GM19035 (cell line): ENCODE results near the gene PDIA5.
A peak's percentile ranks its signal among the peaks of the same experiment; 100 is the strongest.

Source experiments
- ATAC-seq: cut with Tn5 transposase; IDR thresholded peaks from one replicate; pipeline ENCODE4 v1.9.1; 2021; ENCODE audit not compliant: unreplicated experiment

Gene PDIA5

DNA sequence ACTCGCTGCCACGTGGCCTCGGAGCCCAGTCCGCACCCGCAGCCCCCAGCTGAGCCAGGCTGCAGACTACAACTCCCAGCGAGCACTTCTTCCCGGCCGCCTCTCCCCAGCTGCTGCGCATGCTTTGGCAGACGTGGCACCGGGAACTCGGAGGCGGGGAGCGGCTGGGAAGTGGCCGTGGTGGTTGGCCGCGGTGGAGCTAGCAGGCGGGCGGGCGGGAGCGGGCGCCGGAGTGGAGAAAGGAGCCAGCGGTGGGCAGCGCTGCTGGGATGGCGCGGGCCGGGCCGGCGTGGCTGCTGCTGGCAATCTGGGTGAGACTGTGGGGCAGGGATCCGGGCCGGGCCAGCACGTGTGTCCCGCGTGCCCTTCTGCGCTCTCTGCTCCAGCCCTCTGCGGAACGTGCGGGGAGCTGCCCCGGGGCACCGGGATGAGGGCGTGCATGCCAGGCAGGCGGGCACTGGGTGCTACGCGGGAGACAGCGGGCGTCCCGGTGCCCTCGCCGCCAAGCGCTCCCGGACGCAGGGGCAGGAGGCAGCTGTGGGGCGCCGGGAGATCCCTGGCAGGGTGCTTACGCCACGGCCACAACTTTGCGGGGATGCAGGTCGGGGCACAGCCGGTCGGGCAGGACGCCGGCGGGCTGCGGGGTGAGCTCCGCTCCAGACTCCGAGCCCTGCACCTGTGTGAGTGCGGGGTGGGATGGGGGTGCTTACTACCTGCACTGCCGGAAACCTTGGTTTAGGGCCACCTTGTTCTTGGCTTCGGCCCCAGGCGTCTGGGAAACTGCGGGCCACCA is at the start of gene PDIA5:
PDIA5 (plus strand) TSS at position 130 of the 793 bp plus-strand sequence; CDS start at position 270, 140 bp downstream.
- peak; percentile 89 for ATAC-seq

DNA sequence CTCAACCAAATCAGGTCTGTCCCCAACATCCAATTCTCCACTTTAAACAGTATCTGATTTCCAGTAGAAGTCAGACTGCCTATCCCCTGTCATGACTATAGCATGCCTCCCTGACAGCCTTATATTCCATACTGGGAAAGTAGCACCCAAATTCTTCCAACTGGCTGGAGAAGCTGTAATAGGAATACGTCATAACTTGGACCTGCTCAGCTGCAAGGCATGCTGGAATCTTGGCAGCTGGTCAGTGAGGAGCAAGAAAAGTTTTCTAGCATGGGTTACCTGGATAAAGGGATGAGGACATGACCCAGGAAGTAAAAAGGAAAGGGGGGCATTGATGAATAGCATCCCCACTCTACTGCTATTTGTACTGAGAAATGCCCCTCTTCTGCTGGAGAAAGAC is 48.1 kb upstream of the PDIA5 start:
- no peak for ATAC-seq

DNA sequence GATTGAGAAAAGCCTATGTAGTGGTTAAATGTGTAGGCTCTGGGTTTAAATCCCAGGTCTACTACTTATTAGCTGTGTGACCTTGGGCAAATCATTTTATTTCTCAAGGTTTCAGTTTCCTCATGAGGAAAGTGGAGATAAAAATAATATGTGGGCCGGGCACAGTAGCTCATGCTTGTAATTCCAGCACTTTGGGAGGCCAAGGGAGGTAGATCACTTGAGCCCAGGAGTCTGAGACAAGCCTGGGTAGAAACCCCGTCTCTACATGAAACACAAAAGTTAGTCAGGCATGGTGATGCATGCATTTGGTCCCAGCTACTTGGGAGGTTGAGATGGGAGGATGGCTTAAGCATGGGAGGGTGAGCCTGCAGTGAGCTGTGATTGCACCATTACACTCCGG is 47.7 kb upstream of the PDIA5 start:
- ATAC-seq, result no peak

GRCh38 chr3:123019591-123019990 is 47.2 kb upstream of the PDIA5 start:
- no peak for ATAC-seq

DNA sequence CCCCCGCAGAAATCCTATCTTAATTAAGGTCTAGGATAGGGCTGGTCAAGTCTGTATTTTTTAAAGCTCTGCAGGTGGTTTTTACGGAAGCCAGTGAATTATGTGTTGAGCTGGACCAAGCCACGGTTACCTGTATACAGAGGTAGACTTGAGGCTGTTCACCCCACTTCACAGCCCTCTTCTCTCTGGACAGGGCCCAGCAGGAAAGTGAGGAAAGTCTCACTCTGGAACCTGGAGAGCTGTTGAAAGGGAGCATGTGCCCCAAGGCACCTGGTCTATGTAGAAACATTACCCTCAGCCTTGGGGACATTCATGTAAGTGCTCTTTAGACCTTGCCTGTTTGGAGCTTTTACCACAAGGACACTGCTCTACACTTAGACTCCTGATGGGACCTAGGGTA is 46.1 kb upstream of the PDIA5 start:
- no peak for ATAC-seq

DNA sequence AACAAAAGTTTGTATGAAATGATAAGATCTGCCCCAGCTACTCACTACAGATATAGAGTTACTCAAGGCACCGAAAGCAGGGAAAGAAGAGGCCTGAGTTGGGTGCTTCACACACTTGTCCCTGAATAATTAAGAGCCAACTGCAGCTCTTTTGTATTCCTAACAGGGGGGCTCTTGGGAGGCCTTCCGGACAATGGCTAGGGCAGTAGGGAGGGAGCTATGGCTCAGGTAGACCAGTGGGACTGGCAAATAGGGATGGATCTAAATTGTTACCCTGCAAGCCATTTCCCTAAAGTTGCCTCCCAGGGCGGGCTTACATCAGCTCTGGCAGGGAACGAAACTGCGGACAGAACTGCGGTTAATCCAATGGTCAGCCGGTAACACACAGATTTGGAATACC is 45.4 kb upstream of the PDIA5 start:
- ATAC-seq, result no peak

GRCh38 chr3:123021996-123022510 is 44.8 kb upstream of the PDIA5 start:
- no peak for ATAC-seq

- no peak for ATAC-seq
These were observed 42.8 kb upstream of the PDIA5 start for GRCh38 chr3:123024056-123024455.

DNA sequence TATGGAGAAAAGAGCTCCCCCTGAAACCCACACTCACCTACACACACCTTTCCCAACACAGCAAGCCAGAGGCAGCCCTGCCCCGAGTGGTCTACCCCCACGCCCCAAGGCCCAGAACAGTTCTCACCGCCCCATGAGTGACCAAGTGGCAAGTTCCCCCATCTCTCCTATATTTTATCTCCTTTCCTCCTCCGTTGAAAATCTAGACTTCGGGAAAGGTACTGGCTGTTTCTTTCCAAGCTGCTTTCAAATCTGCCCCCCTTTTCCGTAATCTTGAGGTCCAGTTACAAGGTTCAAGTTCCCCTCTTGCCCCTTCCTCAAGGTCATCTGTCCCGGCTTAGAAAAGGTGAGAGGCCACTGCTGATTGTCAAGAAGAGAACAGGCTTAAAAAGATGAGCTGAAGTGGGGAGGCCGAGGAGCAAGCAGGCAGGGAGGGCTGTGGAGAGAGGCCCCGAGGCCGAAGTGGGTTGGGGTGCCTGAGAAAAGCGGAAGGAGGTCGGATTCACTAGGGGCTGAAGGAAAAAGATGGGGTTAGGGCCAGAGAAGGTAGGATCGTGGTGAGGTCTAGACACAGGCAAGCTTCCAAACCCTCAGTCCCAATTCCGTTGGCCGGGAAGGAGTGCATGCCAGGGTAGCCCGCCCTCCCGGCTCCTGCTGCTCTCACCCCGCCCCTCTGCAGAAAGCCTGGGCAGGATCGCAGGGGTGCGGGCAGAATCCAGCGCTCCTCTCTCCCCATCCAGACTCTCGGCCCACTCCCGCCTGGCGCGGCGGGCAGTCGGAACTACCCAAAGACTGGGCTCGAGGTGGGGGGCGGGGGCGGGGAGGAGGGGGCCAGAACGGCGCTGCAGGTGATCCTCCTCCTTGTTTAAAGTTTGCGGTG is 40.9 kb upstream of the PDIA5 start:
- ATAC-seq, result no peak

DNA sequence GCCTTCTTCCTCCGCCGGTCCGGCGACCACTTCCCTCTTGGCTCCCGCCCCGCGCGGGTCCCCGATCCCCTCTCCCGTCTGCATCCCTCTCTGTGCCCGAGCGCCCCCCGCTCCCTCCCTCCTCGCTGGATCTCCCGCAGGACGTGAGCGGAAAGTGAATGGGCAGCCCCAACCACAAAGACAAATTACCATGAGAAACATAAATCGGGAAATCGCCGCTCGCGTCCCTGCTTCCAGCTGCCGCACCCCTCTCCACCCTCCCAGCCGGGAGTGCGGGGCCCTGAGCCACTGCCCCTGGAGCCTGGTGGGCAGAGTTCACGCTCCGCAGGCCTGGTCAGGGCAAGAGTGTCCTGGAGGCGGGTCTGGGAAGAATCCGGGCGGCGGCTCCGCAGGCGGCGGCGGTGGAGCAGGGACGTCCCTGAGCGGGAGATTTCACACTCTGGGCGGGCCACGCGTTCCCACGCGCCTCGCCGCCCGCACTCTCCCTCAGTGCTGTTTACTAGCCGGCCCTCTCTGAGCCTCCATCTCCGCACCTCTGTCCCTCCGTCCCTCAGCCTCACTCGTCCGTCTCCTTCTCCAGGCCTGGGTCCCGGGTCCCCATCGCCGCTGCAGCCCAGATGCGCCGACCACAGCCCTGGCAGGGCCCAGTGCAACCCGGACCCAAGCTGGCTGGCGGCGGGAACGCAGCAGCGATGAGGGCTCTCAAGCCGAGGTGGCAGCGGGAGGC is 40.1 kb upstream of the PDIA5 start:
- ATAC-seq, result no peak

DNA sequence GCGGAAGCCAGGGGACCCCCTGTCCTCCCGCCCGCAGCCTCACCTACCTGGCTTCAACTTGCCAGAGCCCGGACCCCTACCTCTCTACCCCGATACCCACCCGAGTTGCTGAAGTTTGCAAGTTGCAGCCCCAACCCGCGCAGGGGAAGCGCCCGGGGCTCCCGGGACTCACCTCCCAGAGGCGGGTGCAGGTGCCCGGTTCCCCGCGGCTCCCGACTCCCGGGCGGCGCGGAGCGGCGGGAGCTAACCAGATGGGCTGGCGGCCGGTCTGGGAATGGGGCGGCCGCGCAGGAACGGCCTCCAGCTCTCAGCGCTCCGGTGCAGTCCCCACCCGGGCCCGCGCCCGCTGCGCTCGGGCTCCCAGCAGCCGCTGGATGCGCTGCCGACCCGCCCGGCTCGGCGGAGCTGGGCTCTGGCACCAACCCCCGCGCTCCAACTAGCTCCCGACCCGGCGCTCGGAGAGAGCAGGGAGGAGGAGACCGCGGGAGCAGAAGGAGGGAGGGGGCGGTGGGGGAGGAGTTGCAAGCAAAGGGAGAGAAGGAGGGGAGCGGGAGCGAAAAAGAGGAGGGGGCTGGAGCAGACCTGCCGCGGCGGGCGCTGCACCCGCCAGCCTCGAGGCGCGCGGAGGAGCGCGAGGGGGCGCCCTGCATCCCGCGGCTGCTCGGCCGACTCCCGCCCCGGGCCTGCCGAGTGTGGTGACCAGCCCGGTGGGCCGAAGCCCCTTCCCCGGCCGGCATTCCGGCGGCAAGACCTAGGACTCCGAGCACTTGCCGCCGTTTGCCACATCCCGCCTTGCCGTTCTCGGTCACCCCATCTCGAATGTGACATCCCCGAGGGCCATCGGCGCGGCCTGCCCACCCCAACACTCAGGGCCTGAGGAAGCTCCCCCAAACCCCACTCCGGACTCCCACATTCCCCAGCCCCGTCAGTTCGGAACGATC is 39.3 kb upstream of the PDIA5 start, which contains the start of gene SEMA5B:
SEMA5B (minus strand) TSS at position 472 of the 941 bp plus-strand sequence. CDS start 66,500 bp downstream, outside the sequence.
- no peak for ATAC-seq

GRCh38 chr3:123028233-123028828 is 38.5 kb upstream of the PDIA5 start:
- no peak for ATAC-seq

GRCh38 chr3:123031051-123031450 is 35.8 kb upstream of the PDIA5 start:
- no peak for ATAC-seq

DNA sequence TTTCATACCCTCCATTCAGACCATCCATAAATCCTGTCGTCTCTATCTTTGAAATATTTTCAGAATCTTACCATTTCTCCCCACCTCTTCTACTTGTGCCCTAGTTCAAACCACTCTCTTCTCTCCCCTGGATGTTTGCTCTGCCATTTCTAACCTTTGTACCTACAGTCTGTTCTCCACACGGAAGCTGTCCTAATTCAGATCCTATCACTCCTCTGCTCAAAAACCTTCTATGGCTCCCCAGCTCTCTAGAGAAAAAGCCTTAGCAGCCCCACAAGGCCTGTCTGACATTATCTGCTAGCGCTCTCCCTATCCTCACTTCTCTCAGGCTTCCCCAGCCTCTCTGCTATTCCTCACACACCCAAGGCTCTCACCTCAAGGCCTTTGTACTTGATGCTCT is 34.8 kb upstream of the PDIA5 start:
- no peak for ATAC-seq

DNA sequence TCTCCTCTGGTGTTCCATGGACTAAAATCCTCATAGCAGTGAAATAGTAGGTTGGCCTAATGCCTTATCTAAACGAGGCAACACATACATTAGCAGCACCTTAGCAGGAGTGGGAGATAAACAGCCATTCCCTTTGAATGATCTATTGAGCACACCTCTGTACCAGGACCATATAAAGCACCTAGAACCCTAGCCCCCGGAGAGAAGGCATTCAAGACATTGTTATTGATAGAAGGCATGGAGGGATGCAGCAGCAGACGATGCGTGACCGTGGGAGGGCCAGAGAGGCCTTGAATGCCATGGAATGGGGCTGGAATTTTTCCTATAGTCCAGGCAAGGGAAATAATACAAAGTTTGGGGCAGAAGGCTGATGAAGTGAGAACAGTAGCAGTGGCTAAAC is 32.7 kb upstream of the PDIA5 start:
- no peak for ATAC-seq

- no peak for ATAC-seq
These were observed 31.8 kb upstream of the PDIA5 start for GRCh38 chr3:123034996-123035395.

DNA sequence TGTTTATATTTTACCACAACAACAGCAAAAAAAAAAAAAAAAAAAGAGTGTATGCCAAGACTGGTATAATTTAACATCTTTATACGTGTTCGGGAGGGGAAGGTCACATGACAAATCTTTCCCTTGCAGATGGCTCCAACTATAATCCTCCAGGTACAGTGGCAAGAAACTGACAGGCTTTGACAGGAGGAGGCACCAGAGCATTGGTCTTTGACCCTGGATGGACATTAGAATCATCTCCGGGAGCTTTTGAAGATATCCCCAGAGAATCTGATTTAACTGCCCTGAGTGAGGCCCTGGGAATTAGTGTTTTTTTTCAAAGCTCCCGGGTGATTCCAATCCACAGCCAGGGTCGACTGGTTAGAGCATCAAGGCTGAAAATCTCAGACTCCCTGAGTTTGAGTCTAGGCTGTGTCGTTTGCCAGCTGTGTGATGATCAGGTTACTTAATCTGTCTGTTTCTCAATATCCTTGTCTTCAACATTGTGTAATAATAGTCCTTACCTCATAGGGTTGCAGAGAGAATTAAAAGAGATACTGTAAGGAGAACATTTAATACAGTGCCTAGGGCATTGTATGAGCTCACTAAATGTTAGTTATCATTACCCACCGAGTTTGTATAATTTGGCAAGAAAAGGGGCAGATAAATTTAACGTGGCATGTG is 30.3 kb upstream of the PDIA5 start:
- ATAC-seq, result no peak

- no peak for ATAC-seq
These were observed 29.8 kb upstream of the PDIA5 start for GRCh38 chr3:123037015-123037375.

DNA sequence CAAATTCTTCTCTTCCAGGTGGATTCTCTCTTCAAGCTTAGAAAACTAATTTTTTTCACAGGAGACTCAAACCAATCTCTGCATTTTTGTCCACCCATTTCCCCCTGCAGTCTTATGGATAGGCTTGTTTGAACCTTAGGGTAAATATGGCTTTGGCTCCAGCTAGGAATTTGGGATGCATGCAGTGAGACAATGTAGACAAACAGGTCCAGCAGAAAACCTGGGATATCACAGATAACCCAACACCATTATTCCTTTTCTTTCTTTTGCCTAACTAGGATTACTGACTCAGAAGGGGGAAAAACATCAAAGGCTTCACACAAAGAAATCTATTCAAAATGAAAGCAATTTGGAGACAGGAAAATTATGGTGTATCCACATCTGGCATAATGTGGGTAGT is 28.1 kb upstream of the PDIA5 start:
- ATAC-seq, result no peak
